ENCODE measurements around the gene L1CAM.
A peak's percentile ranks its signal among the peaks of the same experiment; 100 is the strongest.

The L1CAM gene

DNA sequence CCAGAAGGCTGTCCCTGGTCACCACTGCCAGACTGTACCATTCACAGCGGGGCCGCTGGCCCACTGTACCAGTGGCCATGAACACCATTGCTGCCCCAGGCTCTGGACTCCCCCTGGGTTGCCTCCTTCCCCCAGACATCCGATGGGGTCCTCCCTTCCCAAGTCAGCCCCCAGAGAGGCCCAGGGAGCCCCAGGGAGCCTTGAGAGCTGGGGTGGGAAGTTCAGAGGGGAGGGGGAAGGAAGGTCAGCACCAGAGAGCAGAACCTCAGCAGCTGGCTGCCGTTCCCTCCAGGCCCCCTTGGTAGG is 40.5 kb upstream of the L1CAM start:
- DNase-seq (ENCODE audit: low read depth, low spot score) = no peak
- no peaks in the 10 kb centered on the region for H3K9me3 ChIP-seq (ENCODE audit: low read depth, low read length)
- TF ChIP-seq EZH2 (IDR thresholded peaks at IDR 0.05) = no peak
- no peak for TF ChIP-seq FOXP2 (optimal IDR thresholded peaks at IDR 0.05; ENCODE audit: control extremely low read depth, extremely low read length, insufficient read depth)
- no peak for TF ChIP-seq POLR2AphosphoS5 (IDR thresholded peaks at IDR 0.05; ENCODE audit: borderline replicate concordance, low read depth, low read length)
- H3K36me3 ChIP-seq (ENCODE audit: insufficient read depth, low read length) = no peaks in the 10 kb centered on the region; the same call in 1 of the 2 replicates
- peak overlapping the region; percentile 94 for H3K27ac ChIP-seq
- H3K9ac ChIP-seq (ENCODE audit: insufficient read length) = no peak overlapping the region
- peak overlapping the region; percentile 81 for H3K4me3 ChIP-seq

DNA sequence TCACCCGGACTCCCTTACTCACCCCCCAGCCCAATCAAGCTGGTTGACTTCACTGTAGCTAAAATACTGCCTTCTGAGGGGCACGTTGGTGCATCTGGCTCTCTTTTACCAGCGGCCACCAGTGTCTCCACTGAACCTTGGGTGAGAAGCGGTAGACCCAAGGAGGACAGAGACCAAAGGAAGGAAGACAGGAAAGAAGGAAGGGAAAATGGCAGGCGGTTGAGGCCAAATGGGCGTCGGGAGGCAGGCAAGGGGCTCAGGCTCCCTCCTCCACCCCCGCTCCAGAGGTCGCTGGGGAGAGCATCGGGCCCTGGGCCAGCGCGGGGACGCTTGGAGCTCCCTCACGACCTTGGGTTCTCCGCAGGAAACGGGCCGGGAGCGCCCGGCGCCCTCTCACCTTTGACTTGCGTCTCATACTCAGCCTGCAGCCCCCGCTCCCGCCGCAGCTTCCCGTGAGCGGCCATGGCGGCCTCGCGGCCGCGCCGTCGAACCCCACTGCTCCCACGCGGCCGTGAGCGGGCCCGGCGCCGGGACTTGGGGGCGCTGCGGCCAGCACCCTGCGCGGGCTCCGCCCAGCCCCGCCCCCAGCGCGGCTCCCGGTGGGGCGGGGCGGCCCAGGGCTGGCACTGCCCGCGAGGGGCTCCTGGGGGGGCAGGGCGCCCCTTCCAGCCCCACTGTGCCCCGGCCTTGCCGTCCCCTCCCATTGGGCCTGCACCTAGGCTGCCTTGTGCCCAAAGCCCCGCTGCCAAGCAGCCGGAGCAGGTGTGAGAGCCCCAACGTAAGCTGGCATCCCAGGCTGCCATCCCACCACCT is 40.0 kb upstream of the L1CAM start, which contains the start of gene ARHGAP4:
Gene ARHGAP4, minus strand, starts transcription at position 526 of the 813 bp plus-strand sequence. Its CDS starts 62 bp downstream, at position 464.
- no peaks in the 10 kb centered on the region; the same call in 1 of the 2 replicates for H3K36me3 ChIP-seq (ENCODE audit: insufficient read depth, low read length)
- no peak for TF ChIP-seq EZH2 (IDR thresholded peaks at IDR 0.05)
- no peak for TF ChIP-seq FOXP2 (optimal IDR thresholded peaks at IDR 0.05; ENCODE audit: control extremely low read depth, extremely low read length, insufficient read depth)
- no peak for TF ChIP-seq POLR2AphosphoS5 (IDR thresholded peaks at IDR 0.05; ENCODE audit: borderline replicate concordance, low read depth, low read length)

DNA sequence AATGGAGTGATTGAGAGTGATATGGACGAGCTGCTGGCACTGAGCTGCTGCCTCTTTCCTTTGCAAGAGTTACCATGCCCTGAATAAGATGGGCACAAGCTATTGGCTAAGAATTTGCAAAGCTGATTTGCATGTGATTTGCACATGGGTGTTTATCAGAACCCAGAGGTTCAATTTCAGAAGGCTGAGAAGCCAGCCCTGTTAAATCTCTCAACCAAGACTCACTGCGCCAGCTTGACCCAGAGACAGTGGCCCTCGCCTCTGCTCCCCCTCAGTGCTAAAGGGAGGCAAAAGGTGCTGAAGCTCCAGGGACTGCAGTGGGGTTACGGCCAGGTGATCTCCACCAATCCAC is 39.4 kb upstream of the L1CAM start:
- peak overlapping the region; percentile 69 for H3K27ac ChIP-seq

More for the DNA sequence above, 40.0 kb upstream of the L1CAM start, which contains the start of gene ARHGAP4:
- H3K9me3 ChIP-seq (ENCODE audit: low read depth, low read length) = no peaks in the 10 kb centered on the region
- no peak for DNase-seq (ENCODE audit: low read depth, low spot score)
- peak within 1 kb of the TSS; percentile 81 for H3K4me3 ChIP-seq
- peak within 1 kb of the TSS; percentile 95 for H3K9ac ChIP-seq (ENCODE audit: insufficient read length)
- peak within 1 kb of the TSS; percentile 94 for H3K27ac ChIP-seq

DNA sequence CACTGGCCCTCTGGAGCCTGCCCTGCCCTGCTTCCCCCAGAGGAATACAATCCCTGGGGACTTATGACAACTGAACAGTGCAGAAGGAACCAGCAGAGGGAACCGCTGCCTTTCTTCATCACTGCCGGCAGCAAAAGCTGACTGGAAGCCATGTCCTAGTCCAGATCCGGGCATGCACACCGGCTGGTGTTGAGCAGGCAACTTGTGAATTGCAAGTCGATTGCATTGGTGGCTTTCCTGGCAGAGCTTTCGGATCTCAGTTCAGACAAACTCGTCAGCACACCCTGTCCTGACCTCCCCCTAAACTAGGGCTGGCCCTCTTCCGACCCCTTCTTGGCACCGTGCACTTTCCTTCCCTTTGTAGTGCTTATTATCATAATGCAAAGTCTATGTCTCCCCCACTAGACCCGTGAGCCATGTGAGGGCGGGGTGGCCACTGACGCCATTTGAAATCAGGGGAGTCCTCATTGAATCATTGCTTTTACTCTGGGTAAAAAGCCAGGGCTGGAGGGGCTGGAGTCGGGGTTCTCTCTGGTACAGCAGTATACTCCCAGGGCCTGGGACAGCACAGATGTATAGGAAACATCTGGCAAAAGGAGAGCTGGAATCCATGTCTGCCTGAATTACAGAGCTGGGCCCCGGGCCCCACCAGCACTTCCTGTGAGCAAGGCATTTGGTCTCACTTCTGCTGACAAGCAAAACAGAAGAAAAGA is 38.3 kb upstream of the L1CAM start:
- no peak for DNase-seq (ENCODE audit: low read depth, low spot score)
- H3K36me3 ChIP-seq (ENCODE audit: insufficient read depth, low read length) = no peaks in the 10 kb centered on the region; the same call in 1 of the 2 replicates
- H3K4me3 ChIP-seq = no peak overlapping the region; the same call in 1 of the 2 replicates
- peak overlapping the region; percentile 69 for H3K27ac ChIP-seq
- H3K9ac ChIP-seq (ENCODE audit: insufficient read length) = no peak overlapping the region
- TF ChIP-seq POLR2AphosphoS5 (IDR thresholded peaks at IDR 0.05; ENCODE audit: borderline replicate concordance, low read depth, low read length) = no peak
- TF ChIP-seq EZH2 (IDR thresholded peaks at IDR 0.05) = no peak
- no peak for TF ChIP-seq FOXP2 (optimal IDR thresholded peaks at IDR 0.05; ENCODE audit: control extremely low read depth, extremely low read length, insufficient read depth)
- no peaks in the 10 kb centered on the region for H3K9me3 ChIP-seq (ENCODE audit: low read depth, low read length)

More for the DNA sequence above, 39.4 kb upstream of the L1CAM start:
- Histone ChIP-seq H3K9me3 (ENCODE audit: low read depth, low read length) (no peaks in the 10 kb centered on the region), H3K9ac (ENCODE audit: insufficient read length) (no peak overlapping the region), H3K4me3 (no peak overlapping the region), H3K36me3 (ENCODE audit: insufficient read depth, low read length) (no peaks in the 10 kb centered on the region; the same call in 1 of the 2 replicates)
- no peak for DNase-seq (ENCODE audit: low read depth, low spot score)
- TF ChIP-seq FOXP2 (optimal IDR thresholded peaks at IDR 0.05; ENCODE audit: control extremely low read depth, extremely low read length, insufficient read depth) = no peak
- no peak for TF ChIP-seq EZH2 (IDR thresholded peaks at IDR 0.05)
- TF ChIP-seq POLR2AphosphoS5 (IDR thresholded peaks at IDR 0.05; ENCODE audit: borderline replicate concordance, low read depth, low read length) = no peak

DNA sequence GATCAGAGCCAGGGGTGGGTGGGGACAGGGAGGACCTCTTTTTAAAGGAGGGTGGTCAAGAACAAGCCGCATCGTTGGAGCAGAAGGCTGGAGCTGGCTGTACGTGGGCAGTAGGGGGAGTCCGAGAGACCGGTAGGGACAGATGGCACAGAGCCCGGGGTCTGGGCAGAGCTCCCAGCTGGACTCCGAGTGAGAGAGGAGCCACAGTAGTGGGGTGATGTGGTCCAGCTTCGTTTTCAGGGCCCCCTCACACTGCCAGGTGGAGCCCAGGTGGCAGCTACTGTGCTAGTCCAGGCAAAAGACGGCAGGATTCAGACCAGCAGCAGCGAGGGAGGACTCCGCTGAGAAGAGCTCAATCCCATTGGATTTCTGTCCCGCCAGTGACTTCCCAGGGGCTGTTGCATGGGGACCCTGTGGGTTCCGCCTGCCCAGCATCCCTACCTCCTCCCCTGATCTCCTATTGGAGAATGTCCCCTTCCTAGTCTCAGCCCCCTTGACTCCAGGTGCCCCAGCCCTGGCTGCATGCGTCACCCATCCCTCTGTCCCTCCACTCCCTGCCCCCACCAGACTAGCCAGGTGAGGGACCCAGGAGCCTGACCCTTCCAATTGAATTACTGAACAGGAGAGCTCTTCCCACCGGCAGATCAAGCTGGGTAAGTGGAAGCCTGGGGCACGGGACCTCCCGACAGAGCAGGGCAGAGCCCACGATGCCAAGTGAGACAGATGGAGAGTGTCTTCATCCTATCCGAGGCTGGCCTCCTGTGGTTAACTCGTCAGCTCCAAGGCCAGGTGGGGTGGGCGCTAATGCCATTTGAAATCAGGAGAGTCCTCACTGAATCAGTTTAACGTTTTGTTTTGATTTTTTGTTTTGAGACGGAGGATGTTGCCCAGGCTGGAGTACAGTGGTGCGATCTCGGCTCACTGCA is 37.2 kb upstream of the L1CAM start:
- H3K4me3 ChIP-seq = no peak overlapping the region
- no peak overlapping the region for H3K27ac ChIP-seq
- no peaks in the 10 kb centered on the region for H3K36me3 ChIP-seq (ENCODE audit: insufficient read depth, low read length)
- no peak for TF ChIP-seq EZH2 (IDR thresholded peaks at IDR 0.05)
- TF ChIP-seq POLR2AphosphoS5 (IDR thresholded peaks at IDR 0.05; ENCODE audit: borderline replicate concordance, low read depth, low read length) = no peak
- TF ChIP-seq FOXP2 (optimal IDR thresholded peaks at IDR 0.05; ENCODE audit: control extremely low read depth, extremely low read length, insufficient read depth) = no peak
- no peak overlapping the region for H3K9ac ChIP-seq (ENCODE audit: insufficient read length)
- DNase-seq (ENCODE audit: low read depth, low spot score) = no peak
- H3K9me3 ChIP-seq (ENCODE audit: low read depth, low read length) = no peaks in the 10 kb centered on the region

DNA sequence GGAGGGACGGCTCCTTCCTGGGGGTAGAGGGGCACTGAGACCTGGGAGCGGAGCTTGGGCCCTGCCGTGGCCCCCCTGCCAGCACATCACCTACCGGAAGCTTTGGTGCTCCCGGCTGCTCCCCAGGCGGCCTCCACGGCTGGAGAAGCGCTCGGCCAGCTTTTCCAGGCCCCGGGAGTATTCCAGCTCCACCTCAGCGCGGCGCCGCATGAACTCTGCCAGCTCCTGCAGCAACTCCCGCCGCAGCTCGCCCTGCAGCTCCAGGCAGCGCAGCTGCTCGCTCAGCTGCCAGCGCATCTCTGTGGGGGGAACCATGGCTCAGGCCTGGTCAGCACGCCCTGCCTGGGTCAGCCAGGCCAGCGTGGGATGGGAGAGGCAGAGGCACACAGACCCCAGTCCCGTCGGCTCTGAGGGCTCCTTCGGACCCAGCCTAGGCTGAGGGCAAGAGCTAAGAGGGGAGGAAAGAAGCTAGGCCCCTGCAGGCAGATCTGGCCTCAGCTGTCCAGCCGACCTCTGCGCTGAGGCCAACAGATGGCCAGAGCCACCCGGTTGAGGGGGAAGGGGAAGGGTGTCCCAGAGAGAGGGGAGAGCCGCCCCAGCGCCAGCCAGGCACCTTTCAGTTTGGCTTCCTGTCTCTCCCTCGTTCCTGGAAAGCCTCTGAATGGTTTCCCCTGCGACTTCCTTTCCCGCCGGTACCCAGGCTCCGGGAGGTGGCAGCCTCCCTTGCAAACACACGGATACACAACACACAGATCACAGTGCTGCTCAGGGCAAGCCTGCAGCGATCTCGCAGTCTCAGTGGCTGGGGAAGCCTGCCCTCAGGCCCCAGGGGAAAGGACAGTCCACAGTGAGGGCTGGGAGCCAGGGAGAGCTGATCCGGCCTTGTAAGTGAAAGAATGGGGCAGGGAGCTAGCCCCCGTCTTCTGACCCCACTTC is 35.8 kb upstream of the L1CAM start:
- TF ChIP-seq EZH2 (IDR thresholded peaks at IDR 0.05) (no peak), POLR2AphosphoS5 (IDR thresholded peaks at IDR 0.05; ENCODE audit: borderline replicate concordance, low read depth, low read length) (no peak), FOXP2 (optimal IDR thresholded peaks at IDR 0.05; ENCODE audit: control extremely low read depth, extremely low read length, insufficient read depth) (no peak)
- Histone ChIP-seq H3K27ac (no peak overlapping the region), H3K36me3 (ENCODE audit: insufficient read depth, low read length) (no peaks in the 10 kb centered on the region), H3K9ac (ENCODE audit: insufficient read length) (no peak overlapping the region), H3K4me3 (no peak overlapping the region), H3K9me3 (ENCODE audit: low read depth, low read length) (no peaks in the 10 kb centered on the region)
- DNase-seq (ENCODE audit: low read depth, low spot score) = no peak

DNA sequence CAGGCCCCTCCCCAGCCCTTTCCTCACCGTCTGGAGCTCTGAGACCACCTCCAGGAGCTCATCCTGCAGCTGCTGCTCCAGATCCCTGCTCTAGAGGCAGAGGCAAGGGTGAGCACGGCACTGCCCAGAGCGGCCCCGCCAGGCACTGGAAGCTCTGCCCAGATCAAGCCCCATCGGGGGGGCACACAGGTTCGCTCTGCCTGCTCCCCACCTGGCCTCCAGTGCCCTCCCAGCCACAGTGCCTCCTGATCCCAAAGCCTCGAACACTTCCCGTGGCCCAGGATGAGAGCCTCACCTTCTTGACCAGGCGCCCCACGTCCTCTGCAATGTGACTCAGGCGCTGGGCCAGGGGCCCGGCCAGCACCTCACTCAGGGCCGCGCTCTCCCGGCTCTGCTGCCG is 35.1 kb upstream of the L1CAM start:
- H3K9me3 ChIP-seq (ENCODE audit: low read depth, low read length) = no peaks in the 10 kb centered on the region
- no peak overlapping the region for H3K9ac ChIP-seq (ENCODE audit: insufficient read length)
- no peak overlapping the region for H3K27ac ChIP-seq
- H3K4me3 ChIP-seq = no peak overlapping the region
- TF ChIP-seq FOXP2 (optimal IDR thresholded peaks at IDR 0.05; ENCODE audit: control extremely low read depth, extremely low read length, insufficient read depth) (no peak), EZH2 (IDR thresholded peaks at IDR 0.05) (no peak), POLR2AphosphoS5 (IDR thresholded peaks at IDR 0.05; ENCODE audit: borderline replicate concordance, low read depth, low read length) (no peak)
- no peaks in the 10 kb centered on the region for H3K36me3 ChIP-seq (ENCODE audit: insufficient read depth, low read length)
- DNase-seq (ENCODE audit: low read depth, low spot score) = no peak

All from SK-N-MC (cell line).